Heart right ventricle (tissue), 16 donors: ENCODE results near the gene COL23A1. TPM values are rescaled to one million over a fixed set of nuclear protein-coding genes. Genes with fewer than 3 reads are reported as not detected.
A peak's percentile ranks its signal among the peaks of the same experiment; 100 is the strongest.

Experiments used
- ATAC-seq, 8 donors: fragments of 200-7000 bp; cut with Tn5 transposase; one replicate each; pipeline ENCODE4 v1.9.1; 2020; ENCODE audit warnings: mild to moderate bottlenecking in 8 of 8, moderate library complexity in 8 of 8, moderate number of reproducible peaks in 1 of 8
- DNase-seq, 2 donors: peaks; one replicate each; pipeline ENCODE4 v3.0.0-alpha.2; 2020
- H3K27ac ChIP-seq, 10 donors: fragments of 200-600 bp; sonication (generic) in 2 of 10; one replicate each; pipeline versions ENCODE4 v1.5.0 to v1.8.0; 2020 to 2022; ENCODE audit warnings: mild to moderate bottlenecking in 3 of 10
- H3K27me3 ChIP-seq, 7 donors: fragments of 200-600 bp; one replicate each; pipeline ENCODE4 v1.8.0; 2021 to 2022; ENCODE audit warnings: mild to moderate bottlenecking in 2 of 7
- H3K36me3 ChIP-seq, 9 donors: fragments of 200-600 bp; sonication (generic) in 1 of 9; one replicate each; pipeline versions ENCODE4 v1.5.0 to v1.8.0; 2020 to 2022; ENCODE audit warnings: mild to moderate bottlenecking in 2 of 9
- H3K4me1 ChIP-seq, 9 donors: fragments of 200-600 bp; sonication (generic) in 1 of 9; one replicate each; pipeline versions ENCODE4 v1.5.0 to v1.8.0; 2020 to 2022; ENCODE audit warnings: mild to moderate bottlenecking in 4 of 9
- H3K4me3 ChIP-seq, 10 donors: fragments of 200-600 bp; sonication (generic) in 2 of 10; one replicate each; pipeline versions ENCODE4 v1.5.0 to v1.8.0; 2020 to 2022; ENCODE audit warnings: mild to moderate bottlenecking in 7 of 10, moderate library complexity in 2 of 10
- H3K9me3 ChIP-seq, 11 donors: fragments of 200-600 bp in 10 of 11; sonication (generic) in 2 of 11; one replicate each; pipeline versions ENCODE4 v1.5.0 to v1.8.0; 2013 to 2022; ENCODE audit warnings: mild to moderate bottlenecking in 2 of 11, control low read depth in 1 of 11, moderate library complexity in 1 of 11
- WGBS, 2 donors: extraction: QIAGEN DNeasy Blood & Tissue Kit; methylation state at CpG; one replicate each; pipeline ENCODE4 v1.1.7; 2013; ENCODE audit warnings: inconsistent platforms in 1 of 2; 5-methylcytosine and 5-hydroxymethylcytosine counted together
- intact Hi-C, 10 donors: fragments of 100-400 bp; cut with DNase I; formaldehyde crosslinking; loops; one replicate each; pipeline versions ENCODE4 v1.11.1 to v1.14.2; 2022
- polyA plus RNA-seq, 2 donors: library from polyadenylated mRNA; stranded (reverse); fragments of 200-250 nt; gene quantifications; one replicate each; pipeline ENCODE4 v1.2.3, GENCODE V29; 2013
- total RNA-seq, 10 donors: library from RNA; stranded (reverse); fragmentation: NEBNext Ultra II Directional in 3 of 10; extraction: Animal tissue kit (Norgen Biotek cat#: 25700) in 3 of 10; gene quantifications; one replicate each; pipeline versions ENCODE4 v1.2.1 to v1.2.4, GENCODE V29; 2021 to 2023
- TF ChIP-seq, protein P1 (sequence below), 9 donors: fragments of 200-600 bp; sonication (generic) in 2 of 9; IDR thresholded peaks; one replicate each; pipeline versions ENCODE4 v1.5.0 to v1.8.0; 2021 to 2022; ENCODE audit warnings: antibody characterized with exemption in 9 of 9, mild to moderate bottlenecking in 5 of 9, moderate library complexity in 1 of 9
- donor health status: Arrhythmogenic right ventricular cardiomyopathy.
- donor health status: ischemic (EF 13 %, LVEDD 7.1; RV severe dilation, severe dysfunction).
- donor health status: healthy with polysubstance abuse.
- donor health status: DM: no; HTN: yes; CAD: no.
- donor health status: DM: no; HTN: no; CAD: no.
- donor health status: ischemic (EF 25% LVEDD 6.9; RV normal size, moderate dysfunction).
- donor health status: ischemic (EF 25% LVEDD 5.7; RV mildly dilated, moderate dysfunction).
- donor health status: healthy.
- donor health status: DM: yes; HTN: yes; CAD: no.
- donor health status: Ischemic cardiomyopathy.
- donor health status: ischemic (EF 35%, LVEDD 5.7; RV mildly dilated, moderate dysfunction).
- donor health status: nonischemic (EF 11% LVEDD 7.7; RV severe dilation, severe dysfunction).
- donor health status: DM: yes; HTN: yes; CAD: no.
- donor health status: PGD.
- donor health status: ischemic (EF 29% LVEDD 5.4; RV normal size, mild dysfunction).
- donor health status: nonischemic (EF 23%, LVEDD 6.1; RV moderate dilation, normal function).

Gene COL23A1
- total and polyA plus RNA-seq, 12 donors = 8.9 to 29.0 (median 16.2) TPM

DNA sequence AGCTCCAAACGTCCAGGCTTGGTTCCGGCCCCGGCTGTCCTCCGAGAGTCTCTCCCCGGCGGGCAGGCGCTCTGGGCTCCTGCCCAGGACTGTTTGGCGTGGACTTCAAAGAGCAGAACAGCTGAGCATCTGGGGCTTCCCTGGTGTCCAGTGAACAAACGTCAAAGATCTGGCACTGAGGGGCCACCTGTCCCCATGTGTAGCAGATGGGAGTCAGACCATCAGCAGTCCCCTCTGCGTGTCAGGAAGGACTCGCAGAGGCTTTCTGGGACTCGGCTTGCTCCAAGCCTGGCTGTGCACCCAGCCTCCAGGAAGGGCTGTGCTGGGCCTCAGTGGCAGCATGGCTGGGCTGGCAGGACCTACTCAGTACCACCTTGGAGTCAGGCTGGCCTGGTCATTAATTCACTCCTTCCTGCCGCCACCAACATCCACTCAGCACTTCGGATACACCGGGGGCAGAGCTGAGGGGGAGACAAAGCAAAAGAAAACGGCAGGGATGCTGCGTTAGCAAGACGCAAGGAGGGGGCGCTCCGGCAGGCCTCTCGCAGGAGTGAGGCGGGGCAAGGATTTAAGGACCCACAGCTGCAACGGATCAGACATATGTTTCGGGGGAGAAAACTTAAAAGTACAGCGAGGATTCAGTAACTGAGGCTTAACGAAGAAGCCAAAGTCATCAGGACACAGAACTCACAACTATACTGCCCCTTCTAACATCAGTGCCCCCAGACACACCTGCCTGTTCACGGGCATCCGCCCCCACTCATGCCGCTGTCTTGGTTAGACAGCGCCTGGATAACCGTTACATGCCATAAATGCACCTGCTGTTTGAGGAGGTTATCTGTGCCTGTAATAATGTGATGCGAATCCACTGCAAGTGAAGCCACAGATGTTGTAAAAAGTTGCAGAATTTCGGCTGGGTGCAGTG is 193.1 kb downstream of the COL23A1 start:
- peak; percentile 77 to 98 (median 92) for ATAC-seq
- peak overlapping the region in 3 of 10 donors; percentile 16 to 51 (median 28) for H3K27ac ChIP-seq
- TF ChIP-seq, protein P1, sequence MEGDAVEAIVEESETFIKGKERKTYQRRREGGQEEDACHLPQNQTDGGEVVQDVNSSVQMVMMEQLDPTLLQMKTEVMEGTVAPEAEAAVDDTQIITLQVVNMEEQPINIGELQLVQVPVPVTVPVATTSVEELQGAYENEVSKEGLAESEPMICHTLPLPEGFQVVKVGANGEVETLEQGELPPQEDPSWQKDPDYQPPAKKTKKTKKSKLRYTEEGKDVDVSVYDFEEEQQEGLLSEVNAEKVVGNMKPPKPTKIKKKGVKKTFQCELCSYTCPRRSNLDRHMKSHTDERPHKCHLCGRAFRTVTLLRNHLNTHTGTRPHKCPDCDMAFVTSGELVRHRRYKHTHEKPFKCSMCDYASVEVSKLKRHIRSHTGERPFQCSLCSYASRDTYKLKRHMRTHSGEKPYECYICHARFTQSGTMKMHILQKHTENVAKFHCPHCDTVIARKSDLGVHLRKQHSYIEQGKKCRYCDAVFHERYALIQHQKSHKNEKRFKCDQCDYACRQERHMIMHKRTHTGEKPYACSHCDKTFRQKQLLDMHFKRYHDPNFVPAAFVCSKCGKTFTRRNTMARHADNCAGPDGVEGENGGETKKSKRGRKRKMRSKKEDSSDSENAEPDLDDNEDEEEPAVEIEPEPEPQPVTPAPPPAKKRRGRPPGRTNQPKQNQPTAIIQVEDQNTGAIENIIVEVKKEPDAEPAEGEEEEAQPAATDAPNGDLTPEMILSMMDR (IDR thresholded peaks at IDR 0.05) = no peak
- H3K4me1 ChIP-seq = peaks cover 0 to 16% (median 0%) of the 10 kb centered on the region in 9 donors
- H3K9me3 ChIP-seq = no peaks in the 10 kb centered on the region
- peaks cover 0 to 19% (median 0%) of the 10 kb centered on the region in 7 donors for H3K27me3 ChIP-seq
- H3K36me3 ChIP-seq = no peaks in the 10 kb centered on the region
- WGBS, 2 donors = 60 to 63% methylated on average over 32 to 33 of the region's 33 CpGs
- intact Hi-C loops = no loop called here
- peak; percentile 50 to 64 for DNase-seq
- H3K4me3 ChIP-seq = no peak overlapping the region

DNA sequence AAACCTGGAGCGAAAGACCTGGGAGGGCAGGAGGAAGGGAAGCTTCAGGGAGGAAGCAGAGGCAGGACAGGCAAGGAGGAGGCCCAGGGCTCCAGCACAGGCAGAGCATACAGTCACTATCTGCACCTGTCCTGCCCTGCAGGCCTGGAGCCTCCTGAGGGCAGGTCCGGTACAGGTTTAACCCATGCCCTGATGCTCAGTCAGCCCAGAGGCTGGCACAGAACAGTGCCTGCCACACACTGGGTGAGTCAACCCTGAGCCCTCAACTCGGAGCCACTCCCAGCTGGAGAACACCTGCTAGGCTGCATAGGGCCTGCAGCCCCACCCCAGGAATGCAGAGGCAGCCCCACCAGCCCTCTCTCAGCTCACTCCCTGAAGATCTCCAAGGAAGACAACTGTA is 196.1 kb downstream of the COL23A1 start:
- no peak overlapping the region for H3K4me3 ChIP-seq
- peaks cover 0 to 15% (median 0%) of the 10 kb centered on the region in 7 donors for H3K27me3 ChIP-seq
- TF ChIP-seq, protein P1 (IDR thresholded peaks at IDR 0.05) = no peak
- ATAC-seq = peak in 1 of 8 donors; percentile 28
- H3K27ac ChIP-seq = peak overlapping the region in 1 of 10 donors; percentile 53
- intact Hi-C loops = no loop called here
- no peaks in the 10 kb centered on the region for H3K36me3 ChIP-seq
- H3K9me3 ChIP-seq = no peaks in the 10 kb centered on the region
- no peak for DNase-seq
- 91 to 95% methylated on average over 3 of the region's 3 CpGs for WGBS, 2 donors
- peaks cover 0 to 24% (median 5%) of the 10 kb centered on the region in 9 donors for H3K4me1 ChIP-seq

DNA sequence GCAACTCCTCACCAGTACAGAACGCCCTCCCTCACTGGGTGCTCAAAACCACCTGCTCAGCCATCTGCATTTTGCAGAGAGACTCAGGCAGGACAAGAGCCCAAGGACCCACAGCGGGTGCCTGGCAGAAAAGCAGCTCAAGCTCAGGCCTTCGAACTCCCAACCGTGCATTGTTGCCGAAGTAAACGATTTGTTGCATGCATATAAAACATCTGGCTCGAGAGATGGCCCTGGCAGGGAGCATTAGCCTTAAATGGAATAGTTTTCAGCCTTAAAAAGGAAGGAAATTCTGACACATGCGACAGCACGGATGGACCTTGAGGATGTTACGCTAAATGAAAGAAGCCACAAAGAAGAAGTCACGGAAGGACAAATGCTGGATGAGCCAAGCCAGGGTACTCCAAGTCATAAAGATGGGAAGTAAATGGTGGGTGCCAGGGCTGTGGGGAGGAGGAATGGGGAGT is 197.2 kb downstream of the COL23A1 start:
- Histone ChIP-seq H3K4me1 (peaks cover 0 to 35% (median 5%) of the 10 kb centered on the region in 9 donors), H3K36me3 (no peaks in the 10 kb centered on the region), H3K27me3 (peaks cover 0 to 15% (median 0%) of the 10 kb centered on the region in 7 donors), H3K9me3 (no peaks in the 10 kb centered on the region), H3K4me3 (no peak overlapping the region), H3K27ac (peak overlapping the region in 1 of 10 donors; percentile 82)
- TF ChIP-seq, protein P1 (IDR thresholded peaks at IDR 0.05) = no peak
- intact Hi-C loops = no loop called here
- DNase-seq (no peak), ATAC-seq (peak in 1 of 8 donors; percentile 34)
- 67 to 79% methylated on average over 11 of the region's 11 CpGs for WGBS, 2 donors

DNA sequence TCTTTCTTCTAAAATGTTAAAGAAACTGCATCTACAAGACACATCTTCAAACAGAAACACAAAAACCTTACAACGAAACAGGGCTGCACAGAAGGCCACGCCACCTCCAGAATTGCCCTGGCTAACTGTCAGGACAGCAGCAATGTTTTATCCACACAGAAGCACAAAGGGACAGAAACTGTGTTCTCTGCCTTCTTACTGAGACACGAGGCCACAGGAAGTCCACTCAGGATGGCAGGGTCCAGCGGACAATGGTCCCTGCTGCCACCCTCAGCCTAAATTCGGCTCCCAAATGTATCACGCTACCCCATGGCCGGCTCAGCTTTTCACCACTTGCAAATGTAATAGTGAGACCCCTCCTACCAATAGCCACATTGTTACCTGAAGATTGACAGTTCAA is 197.8 kb downstream of the COL23A1 start:
- TF ChIP-seq, protein P1 (IDR thresholded peaks at IDR 0.05) = no peak
- H3K27ac ChIP-seq = peak overlapping the region in 1 of 10 donors; percentile 82
- H3K4me3 ChIP-seq = no peak overlapping the region
- DNase-seq (no peak), ATAC-seq (no peak)
- intact Hi-C loops = no loop called here
- 84 to 87% methylated on average over 7 of the region's 7 CpGs for WGBS, 2 donors
- H3K9me3 ChIP-seq = no peaks in the 10 kb centered on the region
- H3K27me3 ChIP-seq = peaks cover 0 to 19% (median 1%) of the 10 kb centered on the region in 7 donors
- H3K36me3 ChIP-seq = no peaks in the 10 kb centered on the region
- peaks cover 0 to 41% (median 5%) of the 10 kb centered on the region in 9 donors for H3K4me1 ChIP-seq
